Retinal pigment epithelial cell (primary cell): ENCODE results near the gene SLU7.

Source experiments
- DNase-seq: peaks from one replicate; pipeline ENCODE4 v3.0.0-alpha.2; 2010; ENCODE audit warnings: low read depth
- H3K4me3 ChIP-seq: 2 replicates; pipeline ENCODE4 v1.5.1; 2011; ENCODE audit warnings: mild to moderate bottlenecking, low read length, control low read depth, moderate library complexity
- TF ChIP-seq, protein P1 (sequence below): conservative IDR thresholded peaks from 2 replicates; pipeline ENCODE4 v1.5.1; 2011; ENCODE audit warnings: low read depth, low read length, control low read depth, inconsistent platforms

Gene SLU7

DNA sequence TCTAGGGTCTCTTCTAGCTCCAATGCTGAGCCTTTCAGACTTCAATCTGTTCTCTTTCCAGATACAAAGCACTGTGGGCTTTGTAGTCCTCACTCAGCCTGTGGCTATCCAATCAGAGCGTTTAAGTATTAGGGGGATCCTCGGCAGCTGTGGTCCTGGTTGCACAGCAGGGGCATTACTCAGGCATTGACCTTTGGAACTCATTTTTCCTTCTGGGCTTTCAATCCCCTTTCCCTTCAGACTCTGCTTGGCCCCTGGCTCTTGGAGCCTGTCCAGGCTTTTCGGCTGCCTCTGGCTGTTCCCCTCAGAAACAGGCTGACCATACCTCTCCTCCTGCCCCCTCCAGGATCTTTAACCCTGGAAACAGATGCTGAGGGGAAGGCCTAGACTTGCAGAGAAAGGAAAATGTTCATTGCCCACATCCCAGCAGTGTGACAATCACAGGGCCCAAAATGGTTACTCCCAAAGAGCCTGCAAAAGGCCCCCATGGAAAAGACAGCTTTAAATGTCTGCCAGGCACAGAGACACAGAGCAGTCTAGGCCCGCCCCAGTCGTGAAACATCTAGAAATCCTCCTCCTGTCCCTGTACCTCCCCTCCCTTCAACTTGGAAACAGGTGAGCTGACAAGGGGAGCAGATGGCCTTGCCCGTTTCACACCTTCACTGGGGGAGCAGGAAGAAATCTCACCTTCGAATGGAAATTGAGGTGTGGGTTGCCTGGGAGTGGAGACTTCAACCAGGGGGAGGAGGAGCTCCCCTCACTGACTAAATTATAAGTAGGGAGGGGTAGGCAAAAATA, 62.1 kb downstream of the SLU7 start:
- no peak for DNase-seq
- no peak overlapping the region for H3K4me3 ChIP-seq
- TF ChIP-seq, protein P1, sequence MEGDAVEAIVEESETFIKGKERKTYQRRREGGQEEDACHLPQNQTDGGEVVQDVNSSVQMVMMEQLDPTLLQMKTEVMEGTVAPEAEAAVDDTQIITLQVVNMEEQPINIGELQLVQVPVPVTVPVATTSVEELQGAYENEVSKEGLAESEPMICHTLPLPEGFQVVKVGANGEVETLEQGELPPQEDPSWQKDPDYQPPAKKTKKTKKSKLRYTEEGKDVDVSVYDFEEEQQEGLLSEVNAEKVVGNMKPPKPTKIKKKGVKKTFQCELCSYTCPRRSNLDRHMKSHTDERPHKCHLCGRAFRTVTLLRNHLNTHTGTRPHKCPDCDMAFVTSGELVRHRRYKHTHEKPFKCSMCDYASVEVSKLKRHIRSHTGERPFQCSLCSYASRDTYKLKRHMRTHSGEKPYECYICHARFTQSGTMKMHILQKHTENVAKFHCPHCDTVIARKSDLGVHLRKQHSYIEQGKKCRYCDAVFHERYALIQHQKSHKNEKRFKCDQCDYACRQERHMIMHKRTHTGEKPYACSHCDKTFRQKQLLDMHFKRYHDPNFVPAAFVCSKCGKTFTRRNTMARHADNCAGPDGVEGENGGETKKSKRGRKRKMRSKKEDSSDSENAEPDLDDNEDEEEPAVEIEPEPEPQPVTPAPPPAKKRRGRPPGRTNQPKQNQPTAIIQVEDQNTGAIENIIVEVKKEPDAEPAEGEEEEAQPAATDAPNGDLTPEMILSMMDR, result no peak

DNA sequence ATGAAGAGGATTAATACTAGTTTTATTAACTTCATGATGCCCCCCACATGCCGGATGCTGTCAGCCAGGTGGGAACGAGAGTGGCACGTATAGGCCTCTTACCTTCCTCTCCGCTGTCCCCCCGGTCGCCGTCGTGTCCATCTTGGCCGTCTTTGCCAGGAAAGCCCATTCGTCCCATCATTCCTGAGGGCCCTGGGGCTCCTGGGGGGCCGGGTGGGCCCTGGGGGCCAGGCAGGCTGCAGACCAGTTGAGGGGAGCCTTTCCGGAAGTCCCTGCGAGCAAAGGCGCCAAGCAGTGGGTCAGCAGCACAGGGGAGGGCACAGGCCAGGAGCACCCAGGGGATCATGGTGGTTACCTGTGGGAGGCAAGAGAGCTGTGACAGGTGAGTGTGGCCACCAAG, 64.2 kb downstream of the SLU7 start:
- TF ChIP-seq, protein P1, result no peak
- no peak overlapping the region for H3K4me3 ChIP-seq
- no peak for DNase-seq

DNA sequence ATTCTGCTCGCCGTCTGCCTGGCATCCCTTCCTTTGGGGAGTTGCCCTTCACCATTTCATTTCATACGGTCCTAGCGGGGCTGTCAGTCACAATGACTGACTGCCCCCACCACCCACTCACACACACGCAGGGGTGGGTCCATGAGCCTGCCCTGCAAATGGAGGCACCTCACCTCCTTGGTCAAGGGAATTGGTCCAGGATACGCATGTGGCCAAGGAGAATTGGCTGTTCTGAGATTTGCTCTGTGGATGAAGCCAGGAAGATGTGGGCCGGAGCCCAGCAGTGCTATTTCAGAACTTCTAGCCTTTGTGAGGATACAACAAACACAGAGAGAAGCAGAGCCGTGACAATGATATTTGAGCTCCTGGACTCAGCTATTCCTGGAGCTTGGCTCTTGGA, 65.5 kb downstream of the SLU7 start:
- TF ChIP-seq, protein P1, result no peak
- DNase-seq, result no peak
- no peak overlapping the region for H3K4me3 ChIP-seq

DNA sequence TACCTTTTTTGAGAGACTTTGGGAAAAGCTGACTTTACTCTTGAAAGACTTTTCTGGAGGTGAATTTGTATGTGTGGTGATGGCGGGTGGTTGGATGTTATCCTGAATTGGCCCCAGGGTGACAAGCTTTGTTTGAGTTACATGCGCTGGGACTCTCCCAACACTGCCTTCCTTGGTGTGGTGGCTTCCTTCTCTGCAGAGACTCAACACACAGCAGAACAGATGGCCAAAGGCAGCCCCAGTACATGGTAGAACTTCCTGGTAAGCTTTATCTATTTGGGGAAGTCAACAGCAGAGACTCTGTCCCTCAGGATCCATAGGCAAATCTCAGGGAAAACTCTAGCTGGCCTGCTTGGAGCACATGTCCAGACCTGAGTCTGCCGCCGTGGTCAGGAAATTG, 66.6 kb downstream of the SLU7 start:
- no peak for DNase-seq
- no peak overlapping the region for H3K4me3 ChIP-seq
- TF ChIP-seq, protein P1, result no peak
